SW480 (cell line): ENCODE results near the gene C16orf78.

ENCODE experiments used
- DNase-seq: peaks from one replicate; pipeline ENCODE4 v3.0.0-alpha.2; 2016; ENCODE audit warnings: low spot score

Gene C16orf78

GRCh38 chr16:49431591-49432290 lies 58.1 kb downstream of the C16orf78 start:
- no peak for DNase-seq

- no peak for DNase-seq
Measured at GRCh38 chr16:49434733-49435132, 61.1 kb downstream of the C16orf78 start.

GRCh38 chr16:49436181-49436580 lies 62.6 kb downstream of the C16orf78 start:
- DNase-seq: no peak

- no peak for DNase-seq
Measured at GRCh38 chr16:49437344-49437743, 63.7 kb downstream of the C16orf78 start.

GRCh38 chr16:49439050-49439449 lies 65.4 kb downstream of the C16orf78 start:
- DNase-seq: no peak

- no peak for DNase-seq
Measured at GRCh38 chr16:49439676-49440075, 66.1 kb downstream of the C16orf78 start.

- DNase-seq: no peak
Measured at GRCh38 chr16:49440156-49441065, 66.8 kb downstream of the C16orf78 start.

GRCh38 chr16:49441366-49441780 lies 67.8 kb downstream of the C16orf78 start:
- no peak for DNase-seq

GRCh38 chr16:49442805-49443204 lies 69.2 kb downstream of the C16orf78 start:
- DNase-seq: no peak

GRCh38 chr16:49443576-49443975 lies 70.0 kb downstream of the C16orf78 start:
- no peak for DNase-seq

GRCh38 chr16:49446805-49447204 lies 73.2 kb downstream of the C16orf78 start:
- no peak for DNase-seq
